Uterus (tissue), 2 donors: Measurements from ENCODE around the gene ACE.
"Not testable (repeated sequence)": the region's sequence is repeated elsewhere in the genome, so short reads cannot be mapped to it uniquely, and the experiment has no call there.

Experiments used
- CTCF ChIP-seq, 4 experiments: fragments of 200-600 bp in 2 of 4; fragments of 450-650 bp in 2 of 4; sonication (generic) in 2 of 4; IDR thresholded peaks; one replicate each; pipeline ENCODE4 v1.5.1; 2016 to 2019; ENCODE audit warnings: antibody characterized with exemption in 4 of 4, mild to moderate bottlenecking in 2 of 4, moderate library complexity in 1 of 4
- POLR2A ChIP-seq, 2 donors: fragments of 450-650 bp; IDR thresholded peaks; one replicate each; pipeline ENCODE4 v1.6.1; 2016; ENCODE audit warnings: antibody characterized with exemption in 2 of 2, mild to moderate bottlenecking in 1 of 2, moderate library complexity in 1 of 2

GRCh38 chr17:63468099-63468498, 8.8 kb upstream of the ACE start:
- TF ChIP-seq CTCF, POLR2A (IDR thresholded peaks at IDR 0.05): not testable (repeated sequence)
